Mesendoderm (in vitro differentiated cells): ENCODE measurements around the gene ZNF569. TPM values are rescaled to one million over a fixed set of nuclear protein-coding genes. Genes with fewer than 3 reads are reported as not detected.

Experiments
- DNase-seq: peaks from one replicate; pipeline ENCODE4 v3.0.0; 2013
- H2AK5ac ChIP-seq: 2 replicates; pipeline ENCODE4 v1.6.1; 2013; ENCODE audit warnings: low read length, inconsistent platforms
- H2BK120ac ChIP-seq: 2 replicates; pipeline ENCODE4 v1.6.1; 2013; ENCODE audit warnings: low read depth, mild to moderate bottlenecking, low read length, moderate library complexity, mixed read lengths
- H2BK15ac ChIP-seq: replicated peaks from 2 replicates; pipeline ENCODE4 v1.6.1; 2013; ENCODE audit warnings: low read depth, mild to moderate bottlenecking, moderate library complexity
- H2BK5ac ChIP-seq: 2 replicates; pipeline ENCODE4 v1.6.1; 2013; ENCODE audit warnings: low read length, inconsistent platforms
- H3K18ac ChIP-seq: 2 replicates; pipeline ENCODE4 v1.6.1; 2013; ENCODE audit warnings: mild to moderate bottlenecking, low read length, mixed read lengths
- H3K23ac ChIP-seq: one replicate; pipeline ENCODE4 v1.6.1; 2013; ENCODE audit warnings: low read length
- H3K27ac ChIP-seq: 2 replicates; pipeline ENCODE4 v1.5.1; 2013; ENCODE audit warnings: low read depth, mild to moderate bottlenecking, inconsistent platforms, low read length, moderate library complexity
- H3K27me3 ChIP-seq: 2 replicates; pipeline ENCODE4 v1.6.1; 2013; ENCODE audit warnings: low read length, control low read depth, mild to moderate bottlenecking, inconsistent platforms; ENCODE audit not compliant: insufficient read depth, poor library complexity
- H3K36me3 ChIP-seq: 2 replicates; pipeline ENCODE4 v1.6.1; 2013; ENCODE audit warnings: low read length, inconsistent platforms; ENCODE audit not compliant: control insufficient read depth, insufficient read depth
- H3K4ac ChIP-seq: one replicate; pipeline ENCODE4 v1.6.1; 2013; ENCODE audit warnings: low read depth, mild to moderate bottlenecking, low read length, moderate library complexity
- H3K4me1 ChIP-seq: 2 replicates; pipeline ENCODE4 v1.6.1; 2013; ENCODE audit warnings: low read depth, low read length, inconsistent platforms; ENCODE audit not compliant: control insufficient read depth
- H3K4me2 ChIP-seq: 2 replicates; pipeline ENCODE4 v1.6.1; 2013; ENCODE audit warnings: low read length
- H3K4me3 ChIP-seq: 2 replicates; pipeline ENCODE4 v1.5.1; 2013; ENCODE audit warnings: mild to moderate bottlenecking, low read length
- H3K56ac ChIP-seq: one replicate; pipeline ENCODE4 v1.6.1; 2013; ENCODE audit warnings: low read length
- H3K79me1 ChIP-seq: 2 replicates; pipeline ENCODE4 v1.6.1; 2013; ENCODE audit warnings: low read length, inconsistent platforms
- H3K79me2 ChIP-seq: 2 replicates; pipeline ENCODE4 v1.6.1; 2013; ENCODE audit warnings: mild to moderate bottlenecking, low read length; ENCODE audit not compliant: control insufficient read depth, insufficient read depth
- H3K9ac ChIP-seq: 2 replicates; pipeline ENCODE4 v1.6.1; 2013; ENCODE audit warnings: low read length, inconsistent platforms
- H4K5ac ChIP-seq: one replicate; pipeline ENCODE4 v1.6.1; 2013; ENCODE audit warnings: low read length
- H4K8ac ChIP-seq: one replicate; pipeline ENCODE4 v1.6.1; 2013; ENCODE audit warnings: low read depth, mild to moderate bottlenecking, control low read depth, low read length, moderate library complexity
- WGBS: extraction: QIAGEN DNeasy Blood & Tissue Kit; methylation state at CpG from one replicate; pipeline ENCODE4 v1.1.7; 2013; ENCODE audit warnings: low lambda C conversion rate, missing lambda C conversion rate; ENCODE audit not compliant: insufficient coverage; ENCODE audit errors: extremely low coverage; 5-methylcytosine and 5-hydroxymethylcytosine counted together
- polyA plus RNA-seq, 2 experiments: library from polyadenylated mRNA; stranded (reverse); fragments of 200-250 nt; gene quantifications; one replicate each; pipeline ENCODE4 v1.2.3, GENCODE V29; 2013

The ZNF569 gene
- 7.1 TPM for polyA plus RNA-seq (2013, experiment 1 of 2)
- polyA plus RNA-seq (2013, experiment 2 of 2) = 6.7 TPM

- Histone ChIP-seq H4K8ac (no peak within 1 kb of the TSS), H3K79me1 (no peaks in the 10 kb centered on the region), H3K9ac (peak within 1 kb of the TSS; percentile 78), H3K4me2 (peak within 1 kb of the TSS; percentile 70), H3K27ac (peak within 1 kb of the TSS; percentile 72), H3K79me2 (no peaks in the 10 kb centered on the region), H3K23ac (no peak within 1 kb of the TSS), H3K56ac (peak within 1 kb of the TSS; percentile 93), H3K36me3 (peaks cover 2% of the 10 kb centered on the region), H2BK5ac (peak within 1 kb of the TSS; percentile 79), H3K4me1 (no peaks in the 10 kb centered on the region), H3K4me3 (peak within 1 kb of the TSS; percentile 76), H2BK15ac (no peak within 1 kb of the TSS), H3K18ac (no peak within 1 kb of the TSS), H3K27me3 (no peaks in the 10 kb centered on the region), H2AK5ac (no peak within 1 kb of the TSS), H4K5ac (no peak within 1 kb of the TSS), H3K4ac (no peak within 1 kb of the TSS), H2BK120ac (no peak within 1 kb of the TSS)
- peak; percentile 98 for DNase-seq
- WGBS = no CpG with 5 or more reads among the region's 62 CpGs
Observed at GRCh38 chr19:37466798-37467607, at the start of gene ZNF569. ZNF569 (minus strand) TSS chr19:37467444; CDS start chr19:37444921, 22,523 bp downstream.

GRCh38 chr19:37513397-37513796, 46.2 kb upstream of the ZNF569 start:
- Histone ChIP-seq H2BK15ac (no peak overlapping the region), H3K4ac (no peak overlapping the region), H3K9ac (no peak overlapping the region), H3K36me3 (no peaks in the 10 kb centered on the region), H3K4me3 (no peak overlapping the region), H3K23ac (no peak overlapping the region), H2AK5ac (no peak overlapping the region), H3K27me3 (no peaks in the 10 kb centered on the region), H3K56ac (no peak overlapping the region), H3K79me2 (no peaks in the 10 kb centered on the region), H3K18ac (no peak overlapping the region), H3K27ac (no peak overlapping the region), H2BK120ac (no peak overlapping the region), H4K8ac (no peak overlapping the region), H3K4me2 (no peak overlapping the region), H3K4me1 (no peaks in the 10 kb centered on the region), H3K79me1 (no peaks in the 10 kb centered on the region), H4K5ac (no peak overlapping the region), H2BK5ac (no peak overlapping the region)
- no CpG with 5 or more reads among the region's 2 CpGs for WGBS
- DNase-seq = no peak

GRCh38 chr19:37511821-37512220, 44.6 kb upstream of the ZNF569 start:
- DNase-seq = no peak
- H3K4me1 ChIP-seq = peaks cover 5% of the 10 kb centered on the region
- no peak overlapping the region for H4K5ac ChIP-seq
- H3K27me3 ChIP-seq = no peaks in the 10 kb centered on the region
- WGBS = no CpG with 5 or more reads among the region's 3 CpGs
- H4K8ac ChIP-seq = no peak overlapping the region
- H2BK15ac ChIP-seq = no peak overlapping the region
- no peak overlapping the region for H3K4me2 ChIP-seq
- no peak overlapping the region for H3K4me3 ChIP-seq
- peaks cover 5% of the 10 kb centered on the region for H3K79me2 ChIP-seq
- no peak overlapping the region for H2AK5ac ChIP-seq
- no peak overlapping the region for H3K18ac ChIP-seq
- H3K36me3 ChIP-seq = no peaks in the 10 kb centered on the region
- H3K27ac ChIP-seq = no peak overlapping the region
- H3K23ac ChIP-seq = no peak overlapping the region
- no peak overlapping the region for H3K9ac ChIP-seq
- no peak overlapping the region for H2BK120ac ChIP-seq
- H3K79me1 ChIP-seq = peaks cover 9% of the 10 kb centered on the region
- H2BK5ac ChIP-seq = no peak overlapping the region
- H3K56ac ChIP-seq = no peak overlapping the region
- H3K4ac ChIP-seq = no peak overlapping the region

GRCh38 chr19:37511186-37511585, 43.9 kb upstream of the ZNF569 start:
- Histone ChIP-seq H2AK5ac (no peak overlapping the region), H3K79me2 (peaks cover 5% of the 10 kb centered on the region), H3K27ac (no peak overlapping the region), H3K18ac (no peak overlapping the region), H3K4me2 (no peak overlapping the region), H4K5ac (no peak overlapping the region), H3K79me1 (peaks cover 9% of the 10 kb centered on the region), H3K36me3 (no peaks in the 10 kb centered on the region), H3K56ac (no peak overlapping the region), H3K4ac (no peak overlapping the region), H3K23ac (no peak overlapping the region), H2BK5ac (no peak overlapping the region), H4K8ac (no peak overlapping the region), H3K4me3 (no peak overlapping the region), H3K4me1 (peaks cover 5% of the 10 kb centered on the region), H3K27me3 (no peaks in the 10 kb centered on the region), H2BK15ac (no peak overlapping the region), H3K9ac (no peak overlapping the region), H2BK120ac (no peak overlapping the region)
- no peak for DNase-seq
- WGBS = no CpG with 5 or more reads among the region's 3 CpGs

- Histone ChIP-seq H3K4ac (no peak overlapping the region), H3K79me2 (peaks cover 5% of the 10 kb centered on the region), H2BK5ac (peak overlapping the region; percentile 72), H3K27me3 (no peaks in the 10 kb centered on the region), H3K9ac (peak overlapping the region; percentile 98), H3K79me1 (peaks cover 9% of the 10 kb centered on the region), H3K56ac (peak overlapping the region; percentile 90), H3K18ac (no peak overlapping the region), H2AK5ac (no peak overlapping the region), H3K23ac (no peak overlapping the region), H4K5ac (no peak overlapping the region), H3K27ac (peak overlapping the region; percentile 88), H4K8ac (no peak overlapping the region), H2BK120ac (no peak overlapping the region), H3K36me3 (no peaks in the 10 kb centered on the region), H3K4me2 (peak overlapping the region; percentile 63), H2BK15ac (no peak overlapping the region), H3K4me3 (peak overlapping the region; percentile 86), H3K4me1 (peaks cover 5% of the 10 kb centered on the region)
- no peak for DNase-seq
- no CpG with 5 or more reads among the region's 9 CpGs for WGBS
Observed at GRCh38 chr19:37507167-37507464, 39.9 kb upstream of the ZNF569 start.
